GM19463 (cell line): Measurements from ENCODE around the gene GUCD1.
"Not testable (repeated sequence)": the region's sequence is repeated elsewhere in the genome, so short reads cannot be mapped to it uniquely, and the experiment has no call there.

Source experiments
- ATAC-seq: cut with Tn5 transposase; IDR thresholded peaks from one replicate; pipeline ENCODE4 v1.9.1; 2021; ENCODE audit warnings: mild to moderate bottlenecking, moderate library complexity; ENCODE audit not compliant: unreplicated experiment

Gene GUCD1

DNA sequence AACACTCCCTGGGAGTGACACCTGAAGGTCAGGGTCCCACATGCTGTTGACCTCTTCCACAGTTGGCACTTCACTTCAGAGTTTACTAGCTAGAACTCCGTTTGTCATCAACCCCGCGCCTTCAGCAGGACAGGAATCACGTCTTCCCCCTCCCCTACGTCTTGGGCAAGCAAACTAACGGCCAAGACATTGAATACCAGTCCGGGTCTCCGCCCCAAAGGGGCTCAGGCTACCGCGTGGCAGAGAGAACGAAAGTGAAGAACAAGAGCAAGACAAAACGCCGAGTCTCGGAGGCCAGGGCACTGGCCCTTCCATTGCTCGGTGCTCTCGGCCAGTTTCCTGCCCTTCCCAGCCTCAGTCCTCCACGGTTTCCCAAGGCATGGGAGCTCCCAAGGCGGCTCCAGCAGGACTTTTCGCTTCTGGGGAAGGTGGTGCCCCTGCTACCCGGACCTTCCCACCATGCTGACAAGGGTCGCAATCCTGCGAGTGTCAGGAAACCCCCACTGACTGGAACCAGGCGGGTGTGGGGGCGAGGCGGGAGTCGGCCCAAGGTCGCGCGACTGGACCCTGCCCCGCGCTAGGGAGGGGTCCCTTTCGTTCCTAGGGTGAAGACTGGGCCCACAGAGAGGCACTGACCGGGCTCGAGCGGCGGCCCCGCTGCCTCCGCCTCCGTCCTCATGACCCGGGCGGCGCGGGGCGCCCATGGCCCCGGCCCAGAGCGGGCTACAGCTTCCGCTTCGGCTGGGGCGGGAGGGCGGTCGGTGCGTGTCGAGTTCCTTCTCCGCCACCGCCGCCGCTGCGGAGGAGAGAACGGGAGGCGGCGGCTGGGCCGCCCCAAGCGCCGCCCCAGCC, at the start of gene GUCD1:
Gene GUCD1, minus strand, starts transcription at position 826 of the 852 bp plus-strand sequence. Its CDS starts 147 bp downstream, at position 679.
- ATAC-seq = no peak

DNA sequence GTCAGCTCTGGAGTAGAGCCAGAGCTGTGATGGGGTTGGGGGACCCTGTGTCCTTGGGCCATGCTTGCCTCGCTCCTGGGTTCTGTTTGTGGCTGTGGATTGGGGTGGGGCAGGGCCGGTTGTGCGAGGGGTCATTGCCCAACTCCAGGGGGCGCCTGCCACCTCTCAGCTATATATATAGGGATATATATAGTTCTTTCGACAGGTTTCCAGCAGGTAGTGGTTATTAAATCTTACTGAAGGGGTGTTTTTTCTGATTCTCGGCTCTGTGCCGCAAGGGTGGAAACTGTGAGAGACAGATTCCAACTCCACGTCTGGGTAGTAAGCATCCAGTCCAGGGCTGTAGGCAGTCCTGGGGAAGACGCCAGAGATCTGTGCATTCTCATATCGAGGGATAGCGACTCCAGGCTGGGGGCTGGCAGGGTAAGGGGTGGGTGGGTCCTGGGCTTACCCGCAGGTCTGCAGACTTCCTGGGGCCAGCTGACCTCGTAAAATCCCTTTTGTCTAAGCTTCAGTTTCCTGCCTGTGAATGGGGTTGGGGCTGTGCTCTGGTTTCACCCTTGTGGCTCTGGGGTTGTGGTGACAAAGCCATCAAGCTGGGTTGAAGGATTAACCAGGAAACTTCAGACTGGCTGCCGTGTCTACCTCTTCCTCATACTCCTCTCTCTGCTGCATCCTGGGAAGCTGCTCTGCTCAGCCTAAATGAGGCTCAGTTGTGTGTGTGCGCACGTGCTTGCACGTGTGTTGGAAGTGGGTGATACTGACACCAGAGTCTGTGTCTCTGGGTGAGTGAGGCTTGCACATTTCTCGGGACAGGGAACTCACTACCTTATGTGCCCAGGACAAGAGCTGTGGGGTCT, 49.1 kb upstream of the GUCD1 start:
- ATAC-seq = not testable (repeated sequence)

DNA sequence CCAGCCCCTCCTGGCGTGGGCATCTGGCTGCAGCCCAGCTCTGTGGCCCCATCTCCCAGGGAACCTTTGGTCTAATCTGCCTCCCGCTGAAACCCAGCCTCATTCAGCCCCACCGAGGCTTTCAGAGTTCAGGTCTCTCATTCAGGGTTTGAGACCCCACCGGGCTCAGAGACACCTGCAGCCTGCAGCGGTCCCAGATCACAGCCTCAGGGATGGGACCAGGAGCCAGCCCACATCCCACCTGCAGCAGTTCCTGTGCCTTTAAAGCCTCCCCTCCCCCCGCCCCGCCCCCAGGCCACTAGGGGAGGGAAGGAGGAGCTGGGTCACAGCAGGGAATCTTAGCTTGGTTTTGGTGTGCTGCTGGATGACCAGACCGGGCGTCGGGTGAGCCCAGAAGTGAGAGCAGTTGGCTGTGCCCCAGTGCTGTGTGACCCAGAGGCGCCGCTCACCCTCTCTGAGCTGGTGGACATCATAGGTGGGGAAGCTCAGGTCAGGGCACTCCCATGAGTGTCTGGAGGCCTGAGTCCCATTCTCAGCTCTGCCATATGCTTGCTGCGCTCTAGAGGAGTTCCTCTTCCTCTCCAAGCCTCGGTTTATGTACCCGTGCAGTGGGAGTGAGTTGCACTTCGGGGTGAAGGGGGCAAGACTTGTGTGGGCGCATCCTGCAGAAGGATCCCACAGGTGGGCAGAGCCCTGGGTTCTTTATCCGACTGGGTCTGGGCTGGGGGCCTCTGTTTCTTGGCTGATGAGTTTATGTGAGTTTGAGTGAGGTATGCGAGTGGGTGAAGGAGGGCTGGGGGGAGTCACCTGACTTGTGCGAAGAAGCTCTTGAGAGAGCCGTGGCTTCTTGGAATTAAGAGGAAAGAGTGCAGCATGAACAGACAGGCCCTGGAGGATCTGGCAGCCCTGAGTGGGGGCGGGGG, 48.2 kb upstream of the GUCD1 start, which contains the start of gene GGT1:
Gene GGT1, plus strand, starts transcription at position 347 of the 923 bp plus-strand sequence. CDS start 7,889 bp downstream, outside the sequence.
- not testable (repeated sequence) for ATAC-seq

DNA sequence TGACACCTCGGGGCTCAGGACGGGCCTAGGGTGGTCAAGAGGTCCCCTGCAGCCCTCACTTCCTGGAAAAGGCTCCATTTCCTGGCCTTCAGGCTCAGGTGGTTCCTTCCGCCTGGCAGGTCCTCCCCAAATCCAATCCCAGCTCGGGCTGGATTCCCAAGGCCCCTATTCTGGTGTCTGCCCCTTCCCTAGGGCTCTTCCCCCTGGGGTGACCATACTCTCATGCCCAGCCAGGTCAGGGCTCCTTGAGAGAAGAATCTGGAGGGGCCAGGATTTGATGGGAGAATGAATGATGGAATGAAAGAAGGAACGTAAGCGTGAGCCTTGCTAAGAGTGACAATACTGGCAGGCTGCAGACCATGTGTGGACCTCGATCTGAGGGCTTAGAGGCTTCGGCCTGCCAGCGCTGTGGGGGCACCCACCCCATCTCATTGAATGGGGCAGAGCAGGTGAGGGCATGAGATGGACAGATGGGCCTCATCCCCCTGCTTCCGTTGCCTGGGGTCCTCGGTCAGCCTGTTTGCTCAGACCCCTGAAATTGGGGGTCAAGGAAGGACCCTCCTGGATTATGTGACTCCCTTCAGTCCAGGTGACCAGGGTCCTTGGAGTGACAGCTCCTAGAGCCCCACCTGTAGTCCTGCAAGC, 47.3 kb upstream of the GUCD1 start:
- not testable (repeated sequence) for ATAC-seq

DNA sequence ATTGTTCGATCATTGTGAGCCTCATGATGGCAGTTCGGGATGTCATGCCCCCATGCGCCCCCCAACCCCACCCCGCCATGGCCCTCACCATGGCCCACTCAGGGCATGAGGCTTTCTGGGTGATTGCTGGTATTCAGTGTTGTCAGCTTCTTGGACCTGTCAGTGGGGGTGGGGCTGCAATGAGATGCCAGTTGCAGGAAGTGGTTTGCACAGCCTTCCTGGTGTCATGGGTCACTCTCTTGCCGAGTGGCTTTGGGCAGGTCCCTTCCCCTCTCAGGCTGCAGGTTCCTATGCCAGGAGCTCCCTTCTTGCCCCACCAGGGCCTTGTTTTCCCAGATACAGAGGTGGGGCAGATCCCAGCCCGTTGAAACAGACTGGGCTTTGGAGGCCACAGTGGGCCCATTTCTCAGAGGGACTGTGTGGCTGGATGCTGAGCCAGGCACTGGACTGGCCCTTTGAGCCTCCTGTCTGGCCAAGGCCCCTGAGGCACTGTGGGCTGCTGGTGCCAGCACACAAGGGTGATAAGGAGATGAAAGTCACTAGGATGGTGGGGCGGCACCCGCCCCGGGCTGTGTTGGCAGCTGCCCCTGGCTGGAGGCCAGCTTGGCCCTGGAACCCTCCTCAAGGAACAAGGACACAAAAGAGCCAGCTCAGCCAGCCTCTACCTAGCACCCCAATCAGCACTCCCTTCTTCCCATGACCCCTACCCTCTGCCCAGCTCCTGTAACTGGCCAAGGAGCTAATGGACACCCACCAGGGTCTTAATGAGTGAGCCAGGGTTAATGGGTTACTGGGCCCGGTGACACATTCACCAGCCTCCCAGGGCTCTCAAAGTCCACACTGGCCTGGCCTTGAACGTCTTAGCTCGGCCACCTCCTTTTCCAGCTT, 46.5 kb upstream of the GUCD1 start:
- no peak for ATAC-seq

DNA sequence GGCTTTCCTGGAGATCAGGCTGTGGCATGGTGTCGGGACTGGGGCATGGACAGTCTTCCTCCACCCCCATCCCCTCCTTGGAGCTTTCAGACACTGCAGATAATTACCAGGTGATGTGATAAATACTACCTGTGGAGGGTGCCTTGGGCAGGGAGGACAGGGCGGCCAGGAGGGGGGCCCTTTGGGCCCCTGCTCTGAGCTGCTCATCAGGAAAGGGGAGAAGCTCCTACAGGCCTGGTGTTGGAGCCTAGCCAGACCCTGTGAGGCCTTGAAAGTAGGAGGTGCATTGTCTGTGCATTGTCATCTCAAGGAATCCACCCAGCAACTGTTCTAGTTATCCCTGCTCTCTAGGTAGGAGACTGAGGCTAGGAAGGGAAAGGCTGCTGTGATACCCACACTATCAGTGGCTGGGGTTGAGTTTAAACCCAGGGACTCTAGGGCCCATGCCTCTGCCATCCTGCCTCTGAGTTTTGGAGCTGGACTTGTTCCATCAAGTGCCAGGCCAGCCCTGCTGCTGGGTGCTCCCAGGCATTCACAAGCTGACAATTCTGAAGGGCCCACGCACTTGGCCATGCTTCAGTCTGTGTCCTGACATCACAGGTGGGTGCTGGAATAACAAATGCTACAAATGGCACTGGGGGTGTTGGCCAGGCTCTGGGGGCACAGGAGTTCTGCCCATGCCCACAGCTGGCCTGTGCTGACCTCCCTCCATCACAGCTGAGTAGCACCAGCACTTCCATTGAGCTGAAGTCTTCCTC, 45.2 kb upstream of the GUCD1 start:
- ATAC-seq = not testable (repeated sequence)

DNA sequence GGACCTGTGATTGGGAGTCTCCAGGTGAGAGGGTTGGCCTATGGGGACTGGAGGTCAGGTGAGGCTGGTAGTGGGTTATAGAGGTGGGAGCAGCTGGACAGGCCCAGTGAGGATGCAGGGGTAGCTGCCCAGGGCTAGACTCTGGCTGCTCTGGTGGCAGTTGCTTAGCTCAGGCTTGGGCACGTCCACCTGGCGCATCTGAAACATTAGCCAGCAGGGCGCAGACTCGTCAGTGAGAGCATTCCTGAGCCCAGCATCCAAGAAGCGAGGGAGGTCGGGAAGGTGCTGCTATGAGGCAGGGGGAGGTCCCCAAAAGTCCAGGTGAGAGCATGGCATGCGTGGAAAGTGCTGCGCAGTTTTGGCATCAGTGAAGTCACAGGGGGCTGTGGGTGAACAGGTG, 44.6 kb upstream of the GUCD1 start:
- no peak for ATAC-seq

DNA sequence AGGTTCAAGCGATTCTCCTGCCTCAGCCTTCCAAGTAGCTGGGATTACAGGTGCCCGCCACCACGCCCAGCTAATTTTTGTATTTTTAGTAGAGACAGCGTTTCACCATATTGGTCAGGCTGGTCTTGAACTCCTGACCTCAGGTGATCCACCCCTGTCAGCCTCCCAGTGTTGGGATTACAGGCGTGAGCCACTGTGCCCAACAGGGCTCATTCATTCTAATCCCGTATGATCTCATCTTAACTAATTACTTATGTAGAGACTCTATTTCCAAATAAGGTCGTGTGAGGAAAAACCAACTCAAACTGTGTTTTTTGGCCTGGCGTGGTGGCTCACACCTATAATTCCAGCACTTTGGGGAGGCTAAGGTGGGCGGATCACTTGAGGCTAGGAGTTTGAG, 42.1 kb upstream of the GUCD1 start:
- not testable (repeated sequence) for ATAC-seq

DNA sequence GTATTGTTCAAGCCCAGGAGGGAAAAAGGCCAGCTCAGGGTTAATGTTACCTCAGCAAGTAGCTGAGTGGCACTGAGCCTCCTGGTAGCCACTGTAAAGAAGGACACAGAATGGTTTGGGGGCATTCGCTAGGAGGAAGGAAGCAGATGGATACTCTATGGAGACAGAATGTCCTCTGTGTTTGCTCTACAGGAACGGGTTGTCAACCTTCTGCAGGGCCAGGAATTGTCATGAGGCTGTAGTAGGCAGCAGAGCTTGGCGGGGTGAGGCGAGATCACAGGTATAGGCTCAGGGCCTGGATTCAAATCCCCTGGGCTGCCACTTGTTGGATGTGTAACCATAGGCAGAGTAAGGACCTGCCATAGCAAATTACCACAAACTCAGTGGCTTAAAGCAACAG, 40.9 kb upstream of the GUCD1 start:
- no peak for ATAC-seq

DNA sequence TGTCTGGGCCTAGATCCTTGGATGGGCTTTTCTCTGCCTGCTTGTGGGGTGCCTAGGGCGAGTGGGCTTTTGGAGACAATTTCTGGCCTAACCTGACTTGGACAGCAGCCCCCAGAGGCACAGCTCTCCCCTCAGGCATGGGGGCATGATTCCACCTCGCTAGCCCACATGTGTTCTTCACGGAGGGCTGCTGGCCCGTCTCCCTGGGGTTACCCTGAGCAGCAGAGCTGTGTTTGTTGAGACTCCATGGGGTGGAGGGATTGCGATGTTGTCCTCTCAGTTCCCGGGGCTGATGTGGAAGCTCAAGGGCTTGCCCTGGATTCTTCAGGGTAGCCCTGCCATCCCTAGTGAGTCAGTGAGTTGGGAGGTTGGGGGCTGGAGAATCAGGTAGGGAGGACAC, 40.3 kb upstream of the GUCD1 start:
- no peak for ATAC-seq

DNA sequence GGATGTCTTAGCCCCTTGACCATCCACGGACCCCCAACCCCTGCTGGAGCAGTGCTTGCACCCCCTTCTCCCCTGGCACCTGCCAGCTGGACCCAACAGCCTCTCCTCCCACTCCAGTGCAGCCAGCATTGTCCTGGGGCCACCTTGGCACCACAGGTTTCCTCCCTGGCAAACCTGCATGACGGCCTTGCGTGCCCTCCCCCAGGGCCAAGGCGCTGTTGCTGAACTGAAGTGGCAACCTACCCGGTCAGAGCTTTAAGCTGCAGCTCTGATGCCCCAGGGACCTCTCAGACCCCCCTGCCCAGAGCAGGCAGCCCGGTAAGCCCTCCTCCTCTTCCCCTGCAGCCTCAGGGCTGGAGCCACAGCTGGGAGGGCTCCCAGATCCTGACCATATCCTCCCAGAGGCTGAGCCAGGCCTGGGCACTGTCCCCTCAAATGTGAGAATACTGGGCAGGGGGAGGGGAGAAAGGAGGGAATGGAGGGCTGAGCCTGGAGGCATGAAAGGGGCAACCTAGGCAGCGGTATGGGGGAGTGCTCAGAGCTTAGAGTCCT, 39.7 kb upstream of the GUCD1 start:
- no peak for ATAC-seq

DNA sequence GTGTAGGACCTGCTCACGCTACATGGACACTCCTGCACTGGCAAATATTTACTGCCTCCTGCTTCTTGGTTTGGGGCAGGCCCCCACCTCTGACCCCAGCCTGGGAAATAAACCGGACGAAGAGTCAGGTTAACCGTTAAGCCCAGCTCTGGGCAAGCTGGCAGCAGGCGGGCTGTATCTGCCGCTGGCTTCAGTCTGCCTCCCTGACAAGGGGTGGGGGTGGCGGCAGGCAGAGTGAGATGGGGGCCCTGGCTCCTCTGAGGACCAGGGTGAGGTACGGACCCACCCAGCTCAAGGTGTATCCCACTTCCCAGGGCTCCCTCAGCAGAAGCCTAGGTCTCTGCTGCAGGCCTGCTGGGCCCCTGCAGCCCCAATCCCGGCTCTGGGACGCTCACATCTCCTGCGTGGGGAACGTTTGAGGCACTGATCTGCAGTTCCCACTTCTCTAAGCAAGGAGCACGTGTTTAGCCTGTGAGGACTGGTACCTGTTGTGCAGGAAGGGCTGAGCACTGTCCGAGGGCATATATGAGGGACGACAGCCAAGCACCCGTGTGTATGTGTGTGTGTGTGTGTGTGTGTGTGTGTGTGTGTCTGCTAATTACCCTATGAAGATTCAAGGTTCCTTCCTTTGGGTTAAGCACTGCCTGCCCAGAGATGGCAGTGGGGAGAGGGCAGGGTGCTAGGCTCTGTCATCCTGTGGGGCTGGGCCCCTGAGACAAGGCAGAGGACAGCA, 39.1 kb upstream of the GUCD1 start:
- no peak for ATAC-seq

DNA sequence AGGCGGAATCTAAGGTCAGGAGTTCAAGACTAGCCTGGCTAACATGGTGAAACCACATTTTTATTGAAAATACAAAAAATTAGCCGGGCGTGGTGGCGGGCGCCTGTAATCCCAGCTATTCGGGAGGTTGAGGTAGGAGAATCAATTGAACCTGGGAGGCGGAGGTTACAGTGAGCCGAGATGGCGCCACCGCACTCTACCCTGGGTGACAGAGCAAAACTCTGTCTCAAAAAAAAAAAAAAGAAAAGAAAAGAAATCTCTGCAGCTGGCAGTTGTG, 38.6 kb upstream of the GUCD1 start:
- ATAC-seq = not testable (repeated sequence)

DNA sequence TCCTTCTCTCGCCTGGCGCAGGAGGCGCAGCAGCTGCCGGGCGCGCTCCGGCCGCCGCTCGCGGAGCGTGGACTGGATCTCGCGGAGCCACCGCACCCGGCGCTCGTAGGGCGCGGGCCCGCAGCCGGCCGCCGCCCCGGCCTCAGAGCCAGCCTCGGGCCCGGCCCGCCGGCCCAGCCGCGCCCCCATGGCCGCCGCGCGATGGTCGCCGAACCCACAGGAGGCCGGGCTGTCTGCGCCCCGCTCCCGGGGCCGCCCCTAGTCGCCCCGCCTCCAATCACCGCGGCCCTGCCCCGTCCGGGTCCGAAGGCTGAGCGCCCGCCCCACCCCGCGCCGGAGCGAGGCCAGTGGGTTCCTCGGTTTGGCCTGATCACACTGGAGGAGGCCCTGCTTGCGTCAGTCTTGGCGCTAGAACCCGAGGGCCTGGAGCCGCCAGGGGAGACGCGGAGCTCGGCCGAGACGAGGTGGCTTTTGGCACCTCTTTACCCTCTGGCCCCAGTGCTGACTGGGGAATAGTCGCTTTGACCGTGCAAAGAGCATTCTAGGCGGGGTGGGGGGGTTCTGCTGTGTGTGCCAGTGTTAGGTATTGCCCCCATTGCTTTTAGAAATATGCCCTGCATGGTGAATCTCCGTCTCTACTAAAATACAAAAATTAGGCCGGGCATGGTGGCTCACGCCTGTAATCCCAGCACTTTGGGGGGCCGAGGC, 38.1 kb upstream of the GUCD1 start, which contains the start of gene LRRC75B:
Gene LRRC75B, minus strand, starts transcription at position 223 of the 708 bp plus-strand sequence. Its CDS starts 34 bp downstream, at position 189.
- ATAC-seq = peak; percentile 97

DNA sequence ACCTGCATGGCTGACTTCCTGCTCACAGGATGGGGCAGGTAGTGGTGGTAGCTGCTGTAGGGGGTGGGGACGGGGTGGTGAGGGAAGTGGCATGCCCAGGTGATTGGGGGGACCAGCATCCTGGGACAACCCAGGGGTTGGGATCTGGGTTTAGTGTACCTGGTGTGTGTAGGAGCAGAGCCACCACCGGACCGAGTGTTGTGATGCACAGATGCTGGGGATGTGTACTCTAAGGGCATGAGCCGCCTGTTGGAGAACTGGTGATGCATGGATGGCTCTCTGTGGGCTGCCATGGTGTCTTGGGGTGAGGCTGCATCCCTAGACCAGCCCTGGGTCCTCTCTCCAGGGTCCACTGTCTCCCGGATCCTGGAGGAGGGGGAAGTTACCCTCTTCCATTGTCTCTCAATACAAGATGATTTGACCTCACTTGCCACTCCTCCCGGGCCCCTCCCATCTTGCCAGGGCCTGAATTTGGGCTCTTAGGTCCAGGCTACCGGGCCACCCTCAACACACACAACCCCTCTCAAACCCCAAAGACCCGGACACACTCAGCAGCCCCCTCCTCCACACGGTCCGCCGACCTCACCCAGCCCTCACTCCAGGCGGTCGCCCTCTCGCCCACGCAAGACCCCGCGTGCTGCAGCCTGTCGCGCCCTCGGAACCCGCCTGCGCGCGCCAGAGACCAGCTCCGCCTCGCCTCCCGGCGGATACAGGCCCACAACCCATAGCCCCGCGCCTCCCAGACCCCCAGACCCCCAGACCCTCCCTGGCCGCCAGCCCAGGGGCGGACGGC, 37.3 kb upstream of the GUCD1 start:
- peak; percentile 18 for ATAC-seq

DNA sequence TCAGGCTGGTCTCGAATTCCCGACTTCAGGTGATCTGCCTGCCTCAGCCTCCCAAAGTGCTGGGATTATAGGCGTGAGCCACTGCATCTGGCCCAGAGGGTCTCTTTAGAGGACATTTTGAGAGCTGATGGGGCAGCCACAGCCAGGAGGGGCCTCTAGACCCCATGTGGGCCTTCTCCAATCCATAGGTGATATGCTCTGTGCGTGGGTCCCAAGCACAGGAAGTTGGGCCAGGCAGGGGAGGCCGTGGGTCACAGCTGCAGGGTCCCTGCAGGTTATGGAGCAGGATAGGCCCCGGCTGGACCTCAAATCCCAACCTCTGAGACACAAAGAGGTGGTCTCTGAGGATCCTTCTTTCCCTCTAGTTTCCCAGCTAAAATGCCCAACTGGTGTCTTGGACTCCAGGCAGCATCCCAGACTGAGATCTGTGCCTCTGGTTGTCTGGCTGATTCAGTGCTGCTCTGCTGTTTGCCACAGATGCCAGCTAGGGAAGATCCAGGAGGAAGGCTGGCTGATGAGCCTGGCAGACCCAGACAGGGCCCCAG, 36.4 kb upstream of the GUCD1 start:
- ATAC-seq = no peak
